Measurements from ENCODE around the gene GNA12. TPM values are rescaled to one million over a fixed set of nuclear protein-coding genes. Genes with fewer than 3 reads are reported as not detected.
A peak's percentile ranks its signal among the peaks of the same experiment; 100 is the strongest.

The GNA12 gene
- total RNA-seq, 6 experiments from 2014 or later: 10.3 to 32.1 (median 14.1) TPM

GRCh38 chr7:2691011-2691707, 152.9 kb downstream of the GNA12 start:
- ATAC-seq: peak in 1 of 4 donors; percentile 56
- Histone ChIP-seq H3K36me3 (no peaks in the 10 kb centered on the region), H3K27ac (no peak overlapping the region), H3K4me1 (peaks cover 0 to 7% (median 0%) of the 10 kb centered on the region in 4 donors), H3K9me3 (no peaks in the 10 kb centered on the region), H3K27me3 (peaks cover 0 to 13% of the 10 kb centered on the region in 2 donors), H3K4me3 (no peak overlapping the region)
- no peak for DNase-seq
- intact Hi-C loops (cut with DNase I): no loop called here
- WGBS (ENCODE audit: insufficient coverage, low coverage, low lambda C conversion rate, missing lambda C conversion rate): 57% methylated on average over 18 of the region's 18 CpGs
- TF ChIP-seq CTCF (IDR thresholded peaks at IDR 0.05): no peak
- no peak for TF ChIP-seq POLR2A (IDR thresholded peaks at IDR 0.05)

GRCh38 chr7:2689951-2690705, 154.0 kb downstream of the GNA12 start:
- H3K36me3 ChIP-seq: no peaks in the 10 kb centered on the region
- 58% methylated on average over 11 of the region's 23 CpGs for WGBS (ENCODE audit: insufficient coverage, low coverage, low lambda C conversion rate, missing lambda C conversion rate)
- no peak for TF ChIP-seq POLR2A (IDR thresholded peaks at IDR 0.05)
- no peak for TF ChIP-seq CTCF (IDR thresholded peaks at IDR 0.05)
- no peak overlapping the region for H3K4me3 ChIP-seq
- DNase-seq: no peak
- intact Hi-C loops (cut with DNase I): loop anchor here (10.0 kb wide), 3 partner anchors 115 to 215 kb away; partner anchors contain the start of gene GRIFIN (in 2 of the 2)
- peaks cover 0 to 13% of the 10 kb centered on the region in 2 donors for H3K27me3 ChIP-seq
- H3K4me1 ChIP-seq: peaks cover 0 to 7% (median 0%) of the 10 kb centered on the region in 4 donors
- no peak overlapping the region for H3K27ac ChIP-seq
- H3K9me3 ChIP-seq: no peaks in the 10 kb centered on the region
- ATAC-seq: no peak

GRCh38 chr7:2689343-2689847, 154.7 kb downstream of the GNA12 start:
- intact Hi-C loops (cut with DNase I): loop anchor here (10.0 kb wide), 3 partner anchors 115 to 215 kb away; partner anchors contain the start of gene GRIFIN (in 2 of the 2)

More at GRCh38 chr7:2689343-2689847, 154.7 kb downstream of the GNA12 start:
- ATAC-seq (no peak), DNase-seq (no peak)
- H3K4me3 ChIP-seq: no peak overlapping the region
- WGBS (ENCODE audit: insufficient coverage, low coverage, low lambda C conversion rate, missing lambda C conversion rate): 59% methylated on average over 5 of the region's 16 CpGs
- H3K27ac ChIP-seq: no peak overlapping the region
- H3K4me1 ChIP-seq: peaks cover 0 to 7% (median 0%) of the 10 kb centered on the region in 4 donors
- no peaks in the 10 kb centered on the region for H3K9me3 ChIP-seq
- no peaks in the 10 kb centered on the region for H3K36me3 ChIP-seq
- H3K27me3 ChIP-seq: peaks cover 0 to 13% of the 10 kb centered on the region in 2 donors
- TF ChIP-seq POLR2A (IDR thresholded peaks at IDR 0.05): no peak
- TF ChIP-seq CTCF (IDR thresholded peaks at IDR 0.05): no peak

Measured in right lobe of liver (tissue), 6 donors.